HG02943 (cell line): ENCODE measurements around the gene SLC66A2.

Experiments used
- ATAC-seq: cut with Tn5 transposase; IDR thresholded peaks from one replicate; pipeline ENCODE4 v1.9.1; 2021; ENCODE audit warnings: mild to moderate bottlenecking, low read depth, moderate library complexity; ENCODE audit not compliant: unreplicated experiment

Gene SLC66A2

DNA sequence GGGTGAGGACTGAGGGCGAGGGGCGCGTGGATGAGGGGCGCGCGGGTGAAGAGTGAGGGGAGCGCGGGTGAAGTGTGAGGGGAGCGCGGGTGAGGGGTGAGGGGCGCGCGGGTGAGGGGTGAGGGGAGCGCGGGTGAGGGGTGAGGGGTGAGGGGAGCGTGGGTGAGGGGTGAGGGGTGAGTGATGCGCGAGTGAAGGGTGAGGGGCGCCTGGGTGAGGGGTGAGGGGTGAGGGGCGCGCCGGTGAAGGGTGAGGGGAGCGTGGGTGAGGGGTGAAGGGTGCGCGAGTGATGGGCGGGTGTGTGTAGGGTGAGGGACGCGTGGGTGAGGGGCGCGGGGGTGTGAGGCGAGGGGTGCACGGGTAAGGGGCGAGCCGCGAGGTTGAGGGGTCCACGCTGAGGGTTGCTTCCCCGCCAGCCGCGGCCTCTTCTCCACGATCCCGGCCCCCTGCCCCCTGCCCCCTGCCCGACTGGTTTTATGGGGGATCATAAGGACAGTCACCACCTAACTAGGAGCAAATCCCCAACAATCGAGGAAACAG lies 1.1 kb upstream of the SLC66A2 start:
- ATAC-seq = no peak

DNA sequence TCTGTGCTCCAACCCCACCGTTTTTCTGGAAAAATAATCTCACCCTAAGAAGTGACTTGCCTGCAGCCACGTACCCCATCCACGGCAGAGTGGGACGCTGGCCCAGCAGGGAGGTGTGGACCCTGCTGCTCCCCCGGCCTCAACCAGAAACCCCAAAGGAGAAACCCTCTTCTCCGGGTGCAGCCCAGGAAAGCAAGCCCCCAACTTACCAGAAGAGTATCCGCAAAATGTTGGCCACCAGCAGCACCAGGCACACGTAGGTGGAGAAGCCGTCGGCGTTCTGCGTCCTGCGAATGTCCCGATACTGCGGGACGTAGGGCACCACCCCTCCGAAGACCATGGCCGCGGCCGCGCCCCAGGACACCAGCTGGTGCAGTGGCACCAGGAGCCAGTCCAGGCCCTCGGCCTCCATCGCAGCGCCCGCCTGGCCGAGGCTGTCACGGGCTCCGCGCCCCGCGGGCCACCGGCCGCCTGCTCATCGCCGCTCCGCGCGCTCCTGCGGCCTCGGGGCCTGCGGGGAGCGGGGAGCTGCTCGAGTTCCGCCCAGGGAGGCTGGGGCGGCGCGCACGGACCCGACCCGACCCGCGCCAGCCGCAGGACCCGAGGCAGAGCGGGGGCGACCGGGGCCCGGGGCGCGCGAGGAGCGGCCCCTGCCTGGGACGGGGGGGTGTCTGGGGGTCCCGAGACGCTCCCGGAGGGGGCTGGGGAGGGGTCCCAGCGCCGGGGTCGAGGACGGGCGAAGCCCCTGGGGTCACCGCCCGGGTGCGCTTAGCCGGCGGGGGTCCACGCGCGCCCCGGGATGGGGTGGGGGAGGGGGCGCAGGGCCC lies 725 bp downstream of the SLC66A2 start:
- ATAC-seq = no peak

DNA sequence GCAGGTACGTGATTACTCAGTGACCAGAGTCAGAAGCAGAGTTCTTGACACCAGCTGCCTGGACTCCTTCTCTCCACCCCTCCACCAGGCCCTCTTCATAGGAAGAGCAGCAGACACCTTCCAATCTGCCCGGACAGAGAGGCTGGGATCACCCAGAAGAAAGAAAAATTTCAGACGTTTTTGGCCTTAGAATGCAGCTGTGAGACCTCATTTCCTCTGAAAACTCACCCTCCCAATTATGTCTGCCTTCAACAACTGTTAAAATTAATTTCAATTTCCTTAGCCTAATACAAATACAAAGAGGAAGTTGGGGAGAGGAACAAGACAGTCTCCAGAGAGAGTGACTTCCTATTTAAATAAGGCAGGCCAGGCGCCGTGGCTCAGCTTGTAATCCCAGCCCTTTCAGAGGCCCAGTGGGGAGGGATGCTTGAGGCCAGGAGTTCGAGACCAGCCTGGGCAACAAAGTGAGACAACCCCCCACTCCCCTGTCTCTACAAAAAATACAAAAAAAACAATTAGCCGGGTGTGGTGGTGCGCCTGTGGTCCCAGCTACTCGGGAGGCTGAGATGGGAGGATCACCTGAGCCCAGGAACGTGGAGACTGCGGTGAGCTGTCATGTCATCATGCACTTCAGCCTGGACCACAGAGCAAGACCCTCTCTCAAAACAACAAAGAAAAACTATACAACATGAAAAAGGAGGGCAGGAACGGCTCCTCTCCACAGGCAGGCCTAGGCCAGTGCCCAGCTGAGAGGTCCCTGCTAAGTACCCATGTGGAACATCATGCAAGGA lies 1.6 kb downstream of the SLC66A2 start:
- ATAC-seq = no peak

DNA sequence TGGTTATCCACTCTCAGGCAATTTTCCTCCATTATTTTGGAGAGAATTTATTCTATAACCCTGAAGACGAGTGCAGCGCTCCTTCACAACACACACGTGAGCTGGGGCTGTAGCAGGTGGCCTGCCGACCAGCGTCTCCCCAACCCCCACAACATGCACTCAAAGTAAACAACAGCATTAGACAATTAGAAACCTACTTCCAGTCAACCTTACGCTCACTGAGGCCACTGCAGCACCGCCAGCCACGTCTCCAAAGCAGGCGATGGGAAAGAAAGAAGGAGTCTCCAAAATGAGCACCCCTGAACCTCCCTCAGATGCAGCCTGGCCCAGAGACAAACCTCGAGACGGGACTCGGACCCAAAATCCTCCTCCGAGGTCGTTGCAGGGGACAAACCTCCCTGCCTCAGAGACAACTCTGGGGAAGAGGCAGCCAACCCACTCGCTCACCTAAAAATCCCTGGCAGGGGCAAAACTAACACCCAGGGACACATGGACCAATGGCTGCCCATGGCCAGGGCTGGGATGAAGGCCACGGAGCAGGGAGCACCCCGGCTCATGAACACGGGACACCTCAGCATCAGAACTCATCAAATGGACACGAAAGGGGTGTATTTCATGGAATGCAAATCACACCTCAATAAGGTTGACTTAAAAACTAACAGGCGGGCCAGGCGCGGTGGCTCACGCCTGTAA lies 2.6 kb downstream of the SLC66A2 start:
- ATAC-seq = no peak

DNA sequence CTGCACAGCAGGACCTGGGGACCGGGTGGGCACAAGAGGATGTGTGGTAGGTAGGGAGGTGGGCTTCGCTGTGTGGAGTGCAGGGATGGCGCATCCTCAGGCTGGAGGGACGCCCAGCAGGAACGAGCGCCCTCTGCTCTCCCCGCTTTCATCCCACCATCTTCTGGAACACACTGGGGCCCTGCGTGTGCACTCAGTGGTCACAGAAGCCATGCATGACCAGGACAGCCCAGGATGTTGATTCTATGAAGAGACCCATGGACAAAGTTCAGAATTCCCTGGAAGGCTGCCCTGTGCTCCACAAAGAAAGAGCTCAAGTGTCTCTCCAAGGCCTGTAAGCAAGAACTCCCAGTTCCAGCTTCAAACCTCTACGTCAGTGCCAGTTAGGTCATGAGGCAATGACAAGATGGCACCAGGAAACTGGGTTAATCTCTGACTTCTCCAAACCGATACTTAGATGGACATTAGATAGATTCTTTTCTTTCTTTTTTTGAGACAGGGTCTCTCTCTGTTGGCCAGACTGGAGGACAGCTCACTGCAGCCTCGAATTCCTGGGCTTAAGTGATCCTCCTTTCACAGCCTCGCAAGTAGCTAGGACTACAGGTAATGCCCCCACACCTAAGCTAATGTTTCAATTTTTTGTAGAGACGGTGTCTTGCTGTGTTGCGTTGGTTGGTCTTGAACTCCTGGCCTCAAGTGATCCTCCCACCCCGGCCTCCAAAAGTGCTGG lies 3.4 kb downstream of the SLC66A2 start:
- no peak for ATAC-seq

DNA sequence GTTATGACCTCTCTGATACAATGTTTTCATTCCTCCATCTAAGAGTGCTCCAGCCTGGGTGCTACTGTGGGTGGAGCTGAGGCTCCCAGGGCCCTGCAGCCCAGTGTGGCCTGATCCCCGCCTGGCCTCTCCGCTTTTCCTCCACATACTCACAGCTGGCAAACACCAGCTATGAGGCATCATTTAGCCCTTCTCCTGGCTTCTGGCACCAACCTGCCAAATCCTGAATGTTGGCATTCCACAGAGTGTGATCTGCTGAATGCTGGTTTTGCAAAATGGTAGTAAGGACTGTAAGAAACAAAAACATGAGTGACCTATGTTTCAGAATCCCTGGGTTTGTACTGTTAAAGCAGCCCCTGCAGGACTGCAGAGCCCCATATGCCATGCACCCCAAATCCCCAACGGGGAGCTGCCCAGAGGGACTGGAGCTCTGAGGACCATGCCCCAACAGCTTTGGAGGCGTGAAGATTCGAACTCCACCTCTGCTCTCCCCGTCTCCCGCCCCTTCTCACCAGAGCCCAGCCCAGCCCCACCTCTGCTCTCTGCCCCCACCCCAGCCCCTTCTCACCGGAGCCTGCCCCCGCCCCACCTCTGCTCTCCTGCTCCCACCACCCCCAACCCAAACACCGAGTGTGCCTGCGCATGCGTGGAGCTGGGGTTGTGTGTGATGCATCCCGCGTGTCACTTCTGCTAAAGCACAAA lies 4.2 kb downstream of the SLC66A2 start:
- no peak for ATAC-seq

DNA sequence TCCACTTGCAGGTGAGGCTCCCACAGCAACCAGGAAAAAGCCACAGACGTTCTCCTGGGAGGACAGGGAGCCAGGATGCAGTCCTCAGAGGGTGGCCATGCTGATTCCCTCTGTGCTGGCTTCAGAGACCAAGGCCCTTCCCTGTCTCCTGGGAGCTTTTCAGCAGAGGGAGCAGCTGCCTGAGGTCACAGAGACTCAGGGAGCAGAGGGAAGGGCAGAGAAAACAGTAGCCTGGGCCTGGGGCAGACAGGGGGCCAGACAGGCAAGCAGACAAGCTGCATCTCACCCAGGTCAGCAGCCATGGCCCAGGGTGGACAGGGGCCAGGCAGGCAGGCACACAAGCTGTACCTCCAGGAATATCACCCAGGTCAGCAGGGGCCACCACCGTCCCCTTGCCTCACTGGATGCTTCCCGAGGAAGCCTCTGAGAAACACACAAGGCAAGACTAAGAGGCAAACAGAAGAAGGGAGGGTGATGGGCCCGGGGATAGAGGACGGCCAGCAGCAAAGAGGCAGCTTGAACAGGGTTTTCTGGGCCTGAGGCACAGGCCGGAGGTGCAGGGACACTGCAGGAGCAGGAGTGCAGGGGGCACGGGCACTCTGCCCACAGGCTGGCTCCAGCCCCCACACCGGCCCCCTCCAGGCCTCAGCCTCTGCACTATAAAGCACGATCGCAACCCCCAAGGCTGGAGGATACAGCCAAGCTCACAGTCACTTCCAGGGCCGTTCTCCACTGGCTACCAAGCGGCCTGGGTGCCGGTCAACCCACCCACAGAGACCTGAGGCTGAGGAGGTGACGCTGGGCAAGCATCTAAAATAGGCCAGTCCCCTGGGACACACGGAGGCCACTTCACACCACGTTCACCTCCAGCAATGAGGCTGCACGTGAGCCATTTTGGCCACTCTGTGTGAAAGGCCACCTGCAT lies 6.1 kb downstream of the SLC66A2 start:
- ATAC-seq = no peak

DNA sequence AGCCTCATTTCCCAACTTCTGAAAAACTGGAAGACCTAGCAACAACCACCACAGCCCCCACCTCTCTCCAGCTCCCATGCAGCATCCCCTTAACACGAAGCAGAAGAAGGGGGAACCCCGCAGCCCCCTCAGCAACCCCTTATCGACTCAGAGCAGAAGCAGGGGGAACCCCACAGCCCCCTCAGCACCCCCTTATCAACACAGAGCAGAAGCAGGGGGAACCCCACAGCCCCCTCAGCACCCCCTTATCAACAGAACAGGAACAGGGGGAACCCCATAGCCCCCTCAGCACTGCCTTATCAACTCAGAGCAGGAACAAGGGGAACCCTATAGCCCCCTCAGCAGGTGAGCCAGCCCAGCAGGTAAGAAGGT lies 6.7 kb downstream of the SLC66A2 start:
- ATAC-seq = no peak

DNA sequence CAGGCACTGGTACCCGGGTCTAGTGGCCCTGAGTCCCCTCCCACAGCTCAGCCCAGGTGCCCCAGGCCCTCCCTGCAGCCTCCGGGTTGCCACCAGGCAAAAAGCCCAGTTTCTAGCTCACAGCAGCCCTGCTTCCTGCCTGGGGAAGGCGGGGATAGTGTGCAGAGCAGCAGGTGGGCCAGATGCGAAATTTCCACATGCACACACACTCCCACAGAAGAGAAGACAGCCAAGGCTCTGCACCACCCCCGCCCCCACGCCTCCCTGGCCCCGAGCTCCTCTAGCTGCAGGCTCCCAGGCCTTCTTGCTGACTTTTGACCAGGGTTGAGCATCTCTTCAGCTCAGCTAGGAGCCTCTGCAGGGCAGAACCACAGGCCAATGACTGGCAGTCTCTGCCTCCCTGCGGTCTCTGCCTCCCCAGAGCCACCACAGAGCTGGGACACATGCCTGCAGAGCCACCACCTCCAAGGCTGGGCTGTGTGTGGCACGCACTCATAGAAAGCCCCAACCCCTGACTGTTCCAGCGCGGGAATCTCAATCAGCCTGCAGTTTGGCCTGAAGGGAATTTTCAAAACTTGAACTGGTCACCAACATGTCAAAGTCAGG lies 7.2 kb downstream of the SLC66A2 start:
- no peak for ATAC-seq

DNA sequence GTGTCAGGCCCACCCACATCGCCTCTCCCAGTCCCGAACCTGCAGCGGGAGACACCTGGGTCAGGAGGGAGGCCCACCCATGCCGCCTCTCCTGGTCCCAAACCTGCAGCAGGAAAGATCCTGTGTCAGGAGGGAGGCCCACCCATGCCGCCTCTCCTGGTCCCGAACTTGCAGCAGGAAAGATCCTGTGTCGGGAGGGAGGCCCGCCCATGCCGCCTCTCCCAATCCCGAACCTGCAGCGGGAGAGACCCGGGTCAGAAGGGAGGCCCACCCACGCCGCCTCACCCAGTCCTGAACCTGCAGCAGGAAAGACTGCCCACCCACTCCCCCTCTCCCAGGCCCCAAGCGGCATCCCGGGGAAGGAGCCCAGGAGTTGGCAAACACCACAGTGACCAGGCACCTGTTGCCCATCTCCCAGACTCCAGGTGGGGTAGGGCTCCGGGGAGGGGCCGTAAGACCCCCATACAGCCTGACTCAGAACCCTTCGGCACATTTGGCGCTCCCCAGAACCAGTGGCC lies 7.8 kb downstream of the SLC66A2 start:
- no peak for ATAC-seq

DNA sequence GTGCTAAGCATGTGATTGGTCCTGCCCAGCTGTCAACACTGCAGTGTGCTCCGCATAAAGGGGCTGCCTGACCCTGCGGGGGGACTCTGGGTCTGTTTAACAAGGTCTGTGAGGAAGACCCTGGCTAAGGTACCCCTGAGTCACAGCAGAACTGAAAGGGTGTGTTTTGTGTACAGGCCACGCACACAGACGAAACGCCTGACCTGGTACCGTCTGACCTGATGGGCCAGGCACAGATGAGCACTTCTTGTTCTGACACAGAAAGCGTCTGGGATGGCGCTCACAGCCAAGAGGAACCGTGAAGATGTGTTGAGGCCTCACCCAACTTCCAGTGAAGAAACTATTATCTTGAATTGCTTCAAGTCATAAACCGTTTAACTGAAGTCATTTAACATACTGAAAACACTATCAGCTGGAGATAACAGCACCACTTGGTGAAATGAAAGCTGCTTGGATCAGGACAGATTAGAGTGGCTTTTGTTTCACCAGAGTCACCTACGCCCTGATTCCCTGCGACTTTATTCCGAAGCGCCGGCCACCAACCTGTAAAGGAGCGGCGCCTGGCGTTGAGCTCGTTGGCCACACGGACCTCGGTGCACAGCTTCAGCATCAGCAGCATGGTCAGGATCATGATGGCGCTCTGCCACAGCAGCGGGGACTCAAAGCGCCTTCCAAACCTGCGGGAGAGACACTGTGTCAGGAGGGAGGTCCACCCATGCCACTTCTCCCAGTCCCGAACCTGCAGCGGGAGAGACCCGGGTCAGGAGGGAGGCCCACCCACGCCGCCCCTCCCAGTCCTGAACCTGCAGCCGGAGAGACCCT lies 8.5 kb downstream of the SLC66A2 start:
- ATAC-seq = no peak

DNA sequence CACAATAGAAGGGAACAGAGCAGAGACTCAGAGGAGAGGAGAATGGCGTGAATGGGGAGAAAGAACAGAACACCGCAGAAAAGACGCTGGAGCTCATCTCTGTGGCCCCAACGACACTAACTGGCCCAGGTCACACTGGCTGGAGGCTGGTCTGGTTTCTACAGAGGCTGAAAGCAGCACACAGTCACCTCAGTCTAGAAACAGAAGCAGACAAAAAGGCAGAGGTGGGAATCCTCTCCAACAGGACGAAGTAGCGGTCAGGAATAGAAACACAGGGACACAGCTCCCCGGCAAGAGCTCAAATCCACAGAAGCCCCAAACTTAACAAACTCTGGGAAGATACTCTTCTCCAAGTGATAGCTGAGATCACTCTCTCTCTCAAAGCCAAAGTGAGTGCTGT lies 9.2 kb downstream of the SLC66A2 start:
- ATAC-seq = no peak

DNA sequence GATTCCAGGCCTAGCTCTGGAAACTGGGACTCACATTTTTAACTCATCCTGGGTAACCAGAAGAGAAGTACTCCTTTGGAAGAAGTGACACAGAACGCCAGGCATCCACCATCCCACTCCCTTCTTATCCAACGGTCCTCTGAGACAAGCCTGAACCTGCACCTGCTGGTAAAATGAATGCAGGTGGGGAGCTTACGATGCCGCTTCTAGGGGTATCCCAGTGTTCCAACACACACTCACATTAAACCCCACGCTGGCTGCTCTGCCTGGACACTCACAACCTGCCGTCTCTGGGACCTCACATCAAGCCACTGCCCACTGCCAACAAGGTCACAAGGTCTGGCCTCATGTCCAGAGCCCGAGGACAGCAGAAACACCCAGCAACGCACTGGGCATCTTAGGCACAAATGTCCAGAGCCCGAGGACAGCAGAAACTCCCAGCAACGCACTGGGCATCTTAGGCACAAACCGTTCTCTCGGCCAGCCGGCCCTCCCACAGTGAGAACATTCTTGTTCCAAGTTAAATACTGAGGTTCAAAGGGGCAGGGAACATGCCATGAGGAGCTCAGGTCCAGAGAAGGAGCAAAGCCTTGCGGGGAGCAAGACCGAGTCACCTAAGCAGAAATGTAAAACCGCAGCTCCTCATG lies 9.9 kb downstream of the SLC66A2 start:
- ATAC-seq = no peak

DNA sequence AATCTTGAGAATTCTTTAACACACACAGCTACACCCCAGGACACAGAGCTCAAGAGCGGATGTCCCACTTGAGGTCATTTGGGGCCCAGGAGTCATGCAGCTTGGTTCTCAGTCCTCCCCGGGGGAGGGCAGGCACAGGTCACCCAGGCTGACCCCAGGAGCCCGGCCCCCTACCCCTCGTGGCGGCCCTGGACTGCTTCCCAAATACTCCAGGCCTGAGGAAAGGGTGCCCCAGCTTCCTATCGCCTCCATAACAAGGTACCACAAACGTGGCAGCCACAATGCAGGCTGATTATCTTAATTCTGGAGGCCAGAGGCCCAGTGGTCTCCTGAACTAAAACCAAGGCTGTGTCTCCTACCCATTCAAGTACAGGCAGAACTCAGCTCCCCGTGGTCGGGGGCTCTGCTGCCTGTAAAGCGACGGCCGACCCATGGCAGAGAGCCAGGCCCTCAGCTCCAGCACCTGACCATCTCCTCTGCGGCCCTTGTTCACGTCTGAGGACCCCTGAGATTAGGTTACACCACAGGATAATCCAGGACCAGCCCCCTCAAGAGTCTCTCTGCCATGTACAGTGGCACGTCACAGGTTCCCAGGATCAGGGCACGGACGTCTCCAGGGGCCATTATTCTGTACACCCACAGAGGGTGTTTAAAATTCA lies 10.5 kb downstream of the SLC66A2 start:
- no peak for ATAC-seq

DNA sequence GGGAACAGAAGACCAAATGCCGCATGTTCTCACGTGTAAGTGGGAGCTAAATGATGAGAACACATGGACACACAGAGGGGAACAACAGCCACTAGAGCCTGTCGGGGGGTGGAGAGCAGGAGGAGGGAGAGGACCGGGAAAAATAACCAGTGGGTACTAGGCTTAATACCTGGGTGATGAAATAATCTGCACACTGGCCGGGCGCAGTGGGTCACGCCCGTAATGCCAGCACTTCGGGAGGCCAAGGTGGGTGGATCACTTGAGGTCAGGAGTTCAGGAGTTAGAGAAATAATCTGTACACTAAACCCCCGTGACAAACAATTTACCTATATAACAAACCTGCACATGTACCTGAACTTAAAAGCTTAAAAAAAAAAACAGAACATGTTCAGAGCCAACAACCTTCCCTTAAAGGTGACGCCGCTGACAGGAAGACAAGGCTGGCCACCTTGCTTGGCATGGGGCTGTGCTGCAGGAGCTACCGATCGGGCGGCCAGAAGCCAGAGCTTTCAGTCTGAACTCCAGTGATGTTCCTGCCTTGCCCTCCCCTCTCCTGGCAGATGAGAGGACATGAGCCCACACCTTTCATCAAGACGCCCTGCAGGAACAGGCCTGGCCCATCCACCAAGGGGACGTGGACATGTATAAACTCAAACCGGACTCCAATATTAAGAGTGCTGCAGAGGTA lies 11.2 kb downstream of the SLC66A2 start:
- ATAC-seq = no peak

DNA sequence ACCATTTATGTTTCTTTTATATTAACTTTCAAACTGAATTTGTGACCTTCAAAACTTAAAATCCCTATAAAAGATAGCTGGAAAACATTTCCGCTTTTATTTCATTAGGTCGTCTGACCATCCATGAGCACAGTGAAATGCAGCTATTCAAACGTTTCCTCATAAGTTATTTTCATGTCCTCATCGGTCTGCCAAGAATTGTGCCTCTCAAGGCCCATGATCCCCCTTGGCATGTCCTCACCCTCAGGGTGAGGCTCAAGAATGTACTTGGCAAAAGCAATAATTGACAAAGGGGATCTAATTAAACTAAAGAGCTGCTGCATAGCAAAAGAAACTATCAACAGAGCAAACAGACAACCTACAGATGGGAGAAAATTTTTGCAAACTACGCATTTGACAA lies 12.4 kb downstream of the SLC66A2 start:
- no peak for ATAC-seq
